Pancreas (tissue), 10 donors: ENCODE data around the gene GPX4. TPM values are rescaled to one million over a fixed set of nuclear protein-coding genes. Genes with fewer than 3 reads are reported as not detected.
A peak's percentile ranks its signal among the peaks of the same experiment; 100 is the strongest.

ENCODE experiments used
- ATAC-seq, 4 donors: fragments of 200-7000 bp; cut with Tn5 transposase; one replicate each; pipeline versions ENCODE4 v1.8.0 to v1.9.1; 2020; ENCODE audit warnings: mild to moderate bottlenecking in 4 of 4, moderate library complexity in 4 of 4
- DNase-seq, 6 donors: peaks; one replicate each; pipeline ENCODE4 v3.0.0-alpha.2; 2020
- FAIRE-seq: peaks from 2 replicates; lab custom pipeline; 2012; peaks lifted over from hg19 to GRCh38; lab: Jason Lieb, UNC
- H3K27ac ChIP-seq, 4 donors: fragments of 200-600 bp; sonication (generic); 1 replicate in 3 of 4; 2 replicates in 1 of 4; pipeline versions ENCODE4 v1.5.0 to v1.8.0; 2020
- H3K27me3 ChIP-seq, 4 donors: fragments of 200-600 bp; one replicate each; pipeline ENCODE4 v1.8.0; 2021
- H3K36me3 ChIP-seq, 3 donors: fragments of 200-600 bp; sonication (generic) in 1 of 3; one replicate each; pipeline versions ENCODE4 v1.5.0 to v1.8.0; 2020 to 2021
- H3K4me1 ChIP-seq, 3 donors: fragments of 200-600 bp; one replicate each; pipeline ENCODE4 v1.8.0; 2021
- H3K4me3 ChIP-seq, 4 donors: fragments of 200-600 bp; sonication (generic) in 2 of 4; one replicate each; pipeline versions ENCODE4 v1.5.0 to v1.8.0; 2020 to 2021
- H3K9me3 ChIP-seq, 4 donors: fragments of 200-600 bp; one replicate each; pipeline ENCODE4 v1.8.0; 2021
- WGBS, 2 donors: extraction: QIAGEN DNeasy Blood & Tissue Kit; methylation state at CpG; one replicate each; pipeline ENCODE4 v1.1.7; 2013; 5-methylcytosine and 5-hydroxymethylcytosine counted together
- intact Hi-C, 3 donors: fragments of 100-400 bp; cut with DNase I; formaldehyde crosslinking; loops; one replicate each; pipeline versions ENCODE4 v1.11.1 to v1.14.2; 2022
- polyA plus RNA-seq, 2 donors: library from polyadenylated mRNA; stranded (reverse); fragments of 200-250 nt; gene quantifications; one replicate each; pipeline ENCODE4 v1.2.3, GENCODE V29; 2013
- total RNA-seq, 6 donors: library from RNA; stranded (reverse); fragmentation: NEBNext Ultra II Directional in 4 of 6; extraction: Animal tissue kit (Norgen Biotek cat#: 25700) in 4 of 6; gene quantifications; one replicate each; pipeline versions ENCODE4 v1.2.1 to v1.2.4, GENCODE V29; 2021 to 2023
- TF ChIP-seq, protein P1 (sequence below), 4 donors: fragments of 200-600 bp; sonication (generic) in 3 of 4; IDR thresholded peaks; one replicate each; pipeline versions ENCODE4 v1.5.0 to v1.8.0; 2021; ENCODE audit warnings: antibody characterized with exemption in 4 of 4
- donor health status: healthy with polysubstance abuse.
- donor health status: DM: no; HTN: no; CAD: no; lungs with moderate emphysema.
- donor health status: DM: no; HTN: no; CAD: no.
- donor health status: control.
- donor health status: control.
- donor health status: Bipolar disorder and iron deficiency.
- donor health status: DM: yes; HTN: yes; CAD: no.
- donor health status: DM: no; HTN: no; CAD: no.
- donor health status: DM: no; HTN: no; CAD: no.
- donor health status: DM: yes; HTN: yes; CAD: no.

GPX4 gene
- total and polyA plus RNA-seq, 8 donors = 48.8 to 290 (median 76.8) TPM

DNA sequence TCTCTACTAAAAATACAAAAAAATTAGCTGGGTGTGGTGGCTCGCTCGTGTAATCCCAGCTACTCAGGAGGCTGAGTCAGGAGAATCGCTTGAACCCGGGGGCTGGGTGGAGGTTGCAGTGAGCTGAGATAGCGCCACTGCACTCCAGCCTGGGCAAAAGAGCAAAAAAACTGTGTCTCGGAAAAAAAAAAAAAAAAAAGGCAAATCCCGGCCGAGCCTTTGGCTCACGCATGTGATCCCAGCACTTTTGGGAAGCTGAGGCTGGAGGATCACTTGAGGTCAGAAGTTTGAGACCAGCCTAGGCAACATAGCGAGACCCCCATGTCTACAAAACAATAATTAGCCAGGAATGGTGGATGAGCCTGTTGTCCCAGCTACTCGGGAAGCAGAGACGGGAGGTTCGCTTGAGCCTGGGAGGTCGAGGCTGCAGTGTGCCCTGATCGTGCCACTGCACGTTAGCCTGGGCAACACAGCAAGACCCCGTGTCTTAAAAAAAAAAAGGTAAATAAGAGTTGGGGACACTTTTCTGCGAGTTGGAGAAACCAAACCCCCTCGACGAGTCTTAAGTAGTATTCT is 574 bp upstream of the GPX4 start:
- 33% methylated on average over 20 of the region's 20 CpGs for WGBS, 2 donors

DNA sequence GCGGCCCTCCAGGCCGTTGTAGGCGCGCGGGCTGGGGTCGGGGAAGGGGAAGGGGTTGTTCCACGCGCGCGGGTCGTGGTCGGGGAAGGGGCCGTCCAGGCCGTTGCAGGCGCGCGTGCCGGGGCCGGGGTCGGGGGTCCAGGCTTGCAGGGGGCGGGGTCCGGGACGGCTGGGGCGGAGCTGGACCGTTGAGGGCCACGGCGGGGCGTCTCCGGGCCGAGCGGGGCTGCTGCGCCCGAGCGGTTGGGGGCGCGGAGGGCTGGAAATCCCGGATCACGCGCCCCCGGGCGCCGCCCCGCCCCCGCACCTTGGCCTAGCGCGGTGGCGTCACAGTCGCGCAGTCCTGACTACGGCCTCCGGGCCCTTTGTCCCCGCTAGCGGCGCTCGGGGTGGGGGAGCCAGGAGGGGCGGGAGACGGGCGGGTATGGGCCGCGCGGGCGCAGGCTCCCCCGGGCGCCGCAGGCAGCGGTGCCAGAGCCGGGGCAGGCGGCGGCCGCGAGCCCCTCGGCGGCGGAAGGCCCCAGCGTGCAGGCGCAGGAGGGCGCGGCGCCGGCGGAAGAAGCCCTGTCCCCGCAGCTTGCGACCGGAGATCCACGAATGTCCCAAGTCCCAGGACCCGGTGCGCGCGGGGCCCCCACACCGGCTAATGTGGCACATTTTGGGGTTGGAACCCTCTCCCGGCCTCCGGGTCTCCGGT is 665 bp downstream of the GPX4 start:
- 1% methylated on average over 52 to 93 of the region's 93 CpGs for WGBS, 2 donors
- H3K9me3 ChIP-seq = no peaks in the 10 kb centered on the region
- peaks cover 7 to 20% (median 13%) of the 10 kb centered on the region in 3 donors for H3K4me1 ChIP-seq
- H3K36me3 ChIP-seq = peaks cover 0 to 17% (median 0%) of the 10 kb centered on the region in 3 donors
- peak overlapping the region; percentile 86 to 95 (median 92) for H3K27ac ChIP-seq
- ATAC-seq (peak; percentile 36 to 57 (median 41)), FAIRE-seq (no peak), DNase-seq (peak; percentile 68 to 90 (median 78))
- TF ChIP-seq, protein P1, sequence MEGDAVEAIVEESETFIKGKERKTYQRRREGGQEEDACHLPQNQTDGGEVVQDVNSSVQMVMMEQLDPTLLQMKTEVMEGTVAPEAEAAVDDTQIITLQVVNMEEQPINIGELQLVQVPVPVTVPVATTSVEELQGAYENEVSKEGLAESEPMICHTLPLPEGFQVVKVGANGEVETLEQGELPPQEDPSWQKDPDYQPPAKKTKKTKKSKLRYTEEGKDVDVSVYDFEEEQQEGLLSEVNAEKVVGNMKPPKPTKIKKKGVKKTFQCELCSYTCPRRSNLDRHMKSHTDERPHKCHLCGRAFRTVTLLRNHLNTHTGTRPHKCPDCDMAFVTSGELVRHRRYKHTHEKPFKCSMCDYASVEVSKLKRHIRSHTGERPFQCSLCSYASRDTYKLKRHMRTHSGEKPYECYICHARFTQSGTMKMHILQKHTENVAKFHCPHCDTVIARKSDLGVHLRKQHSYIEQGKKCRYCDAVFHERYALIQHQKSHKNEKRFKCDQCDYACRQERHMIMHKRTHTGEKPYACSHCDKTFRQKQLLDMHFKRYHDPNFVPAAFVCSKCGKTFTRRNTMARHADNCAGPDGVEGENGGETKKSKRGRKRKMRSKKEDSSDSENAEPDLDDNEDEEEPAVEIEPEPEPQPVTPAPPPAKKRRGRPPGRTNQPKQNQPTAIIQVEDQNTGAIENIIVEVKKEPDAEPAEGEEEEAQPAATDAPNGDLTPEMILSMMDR (IDR thresholded peaks at IDR 0.05) = no peak
- peak overlapping the region; percentile 48 to 81 (median 69) for H3K4me3 ChIP-seq
- intact Hi-C loops = no loop called here
- no peaks in the 10 kb centered on the region for H3K27me3 ChIP-seq

More for the DNA sequence above, 574 bp upstream of the GPX4 start:
- DNase-seq = peak in 1 of 6 donors; percentile 19
- intact Hi-C loops = no loop called here
- TF ChIP-seq, protein P1 (IDR thresholded peaks at IDR 0.05) = no peak
- ATAC-seq = no peak
- no peak for FAIRE-seq
- no peaks in the 10 kb centered on the region for H3K9me3 ChIP-seq
- H3K27me3 ChIP-seq = no peaks in the 10 kb centered on the region
- H3K4me3 ChIP-seq = peak overlapping the region in 2 of 4 donors; percentile 11 to 28
- peaks cover 7 to 20% (median 13%) of the 10 kb centered on the region in 3 donors for H3K4me1 ChIP-seq
- H3K36me3 ChIP-seq = peaks cover 0 to 12% (median 0%) of the 10 kb centered on the region in 3 donors
- peak overlapping the region; percentile 62 to 80 (median 74) for H3K27ac ChIP-seq

DNA sequence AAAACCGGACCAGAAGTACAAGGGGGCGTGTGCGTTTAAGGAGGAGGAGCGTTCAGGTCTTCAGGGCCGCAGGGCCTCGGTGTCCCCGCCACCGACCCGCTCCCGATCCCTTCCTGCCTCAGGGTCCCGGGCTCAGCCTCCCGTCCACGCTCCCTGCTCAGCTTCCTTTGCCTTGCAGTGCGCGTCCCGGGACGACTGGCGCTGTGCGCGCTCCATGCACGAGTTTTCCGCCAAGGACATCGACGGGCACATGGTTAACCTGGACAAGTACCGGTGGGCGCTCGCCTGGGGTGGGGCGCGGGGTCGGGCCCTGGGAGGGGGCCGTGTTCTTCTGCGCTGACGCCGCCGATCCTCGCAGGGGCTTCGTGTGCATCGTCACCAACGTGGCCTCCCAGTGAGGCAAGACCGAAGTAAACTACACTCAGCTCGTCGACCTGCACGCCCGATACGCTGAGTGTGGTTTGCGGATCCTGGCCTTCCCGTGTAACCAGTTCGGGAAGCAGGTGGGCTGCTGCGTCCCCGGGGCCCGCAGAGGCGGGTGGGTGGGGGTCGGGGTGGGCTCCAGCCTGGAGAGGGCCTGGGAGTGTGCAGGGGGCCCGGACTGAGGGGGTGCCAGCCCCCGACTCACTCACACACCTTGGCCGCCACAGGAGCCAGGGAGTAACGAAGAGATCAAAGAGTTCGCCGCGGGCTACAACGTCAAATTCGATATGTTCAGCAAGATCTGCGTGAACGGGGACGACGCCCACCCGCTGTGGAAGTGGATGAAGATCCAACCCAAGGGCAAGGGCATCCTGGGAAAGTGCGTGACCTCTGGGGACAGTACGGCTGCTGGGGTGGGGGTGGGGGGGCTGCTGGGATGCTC is 1.4 kb downstream of the GPX4 start:
- no peak for FAIRE-seq
- no peaks in the 10 kb centered on the region for H3K9me3 ChIP-seq
- WGBS, 2 donors = 25 to 28% methylated on average over 68 to 69 of the region's 69 CpGs
- peak in 5 of 6 donors; percentile 43 to 89 (median 62) for DNase-seq
- H3K27me3 ChIP-seq = no peaks in the 10 kb centered on the region
- H3K36me3 ChIP-seq = peaks cover 0 to 17% (median 0%) of the 10 kb centered on the region in 3 donors
- TF ChIP-seq, protein P1 (IDR thresholded peaks at IDR 0.05) = no peak
- H3K4me1 ChIP-seq = peaks cover 7 to 20% (median 13%) of the 10 kb centered on the region in 3 donors
- intact Hi-C loops = no loop called here
- ATAC-seq = no peak
- peak overlapping the region; percentile 86 to 95 (median 92) for H3K27ac ChIP-seq
- H3K4me3 ChIP-seq = peak overlapping the region; percentile 48 to 81 (median 69)

DNA sequence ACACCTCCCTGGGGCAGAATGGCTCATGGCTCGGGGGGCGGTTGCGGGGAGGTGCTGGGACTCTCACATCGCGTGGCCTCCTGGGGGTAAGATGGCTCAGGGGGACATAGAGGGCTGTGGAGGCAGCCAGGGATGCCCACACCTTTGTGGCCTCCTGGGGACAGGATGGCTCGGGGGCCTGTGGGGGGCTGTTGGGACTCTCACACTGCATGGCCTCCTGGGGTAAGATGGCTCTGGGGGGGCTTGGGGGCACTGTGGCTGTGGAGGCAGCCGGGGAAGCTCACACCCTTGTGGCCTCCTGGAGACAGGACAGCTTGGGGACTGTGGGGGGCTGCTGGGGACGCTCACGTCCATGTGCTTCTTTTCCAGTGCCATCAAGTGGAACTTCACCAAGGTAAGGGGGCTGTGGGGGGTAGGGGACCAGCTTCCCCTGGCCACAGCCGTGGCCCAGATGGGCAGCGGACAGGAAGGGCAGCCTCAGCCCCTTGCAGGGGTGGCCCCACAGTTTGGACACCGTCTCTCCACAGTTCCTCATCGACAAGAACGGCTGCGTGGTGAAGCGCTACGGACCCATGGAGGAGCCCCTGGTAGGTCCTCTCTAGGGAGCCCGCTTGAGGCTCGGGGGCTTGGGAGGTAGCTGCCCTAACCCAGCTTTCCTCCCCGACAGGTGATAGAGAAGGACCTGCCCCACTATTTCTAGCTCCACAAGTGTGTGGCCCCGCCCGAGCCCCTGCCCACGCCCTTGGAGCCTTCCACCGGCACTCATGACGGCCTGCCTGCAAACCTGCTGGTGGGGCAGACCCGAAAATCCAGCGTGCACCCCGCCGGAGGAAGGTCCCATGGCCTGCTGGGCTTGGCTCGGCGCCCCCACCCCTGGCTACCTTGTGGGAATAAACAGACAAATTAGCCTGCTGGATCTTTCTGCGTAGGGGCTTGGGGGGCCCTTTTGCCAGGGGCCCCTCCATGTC is 2.4 kb downstream of the GPX4 start:
- Histone ChIP-seq H3K4me1 (peaks cover 7 to 20% (median 13%) of the 10 kb centered on the region in 3 donors), H3K4me3 (no peak overlapping the region), H3K27ac (no peak overlapping the region), H3K36me3 (peaks cover 0 to 17% (median 0%) of the 10 kb centered on the region in 3 donors), H3K27me3 (no peaks in the 10 kb centered on the region), H3K9me3 (no peaks in the 10 kb centered on the region)
- intact Hi-C loops = no loop called here
- WGBS, 2 donors = 91 to 97% methylated on average over 27 to 32 of the region's 32 CpGs
- no peak for ATAC-seq
- no peak for FAIRE-seq
- TF ChIP-seq, protein P1 (IDR thresholded peaks at IDR 0.05) = no peak
- DNase-seq = peak in 2 of 6 donors; percentile 59 to 83
